Fibroblast of lung (primary cell): ENCODE results near the gene SRPX. TPM values are rescaled to one million over a fixed set of nuclear protein-coding genes. Genes with fewer than 3 reads are reported as not detected.
A peak's percentile ranks its signal among the peaks of the same experiment; 100 is the strongest.

Experiments
- DNase-seq, 2 donors: peaks; one replicate each; pipeline versions ENCODE4 v3.0.0 to v3.0.0-alpha.2; 2010; ENCODE audit warnings: low read depth in 2 of 2
- H2AFZ ChIP-seq: 2 replicates; pipeline ENCODE4 v1.5.1; 2012; ENCODE audit warnings: low read length, control low read depth, inconsistent platforms
- H3K27ac ChIP-seq: 2 replicates; pipeline ENCODE4 v1.5.1; 2011; ENCODE audit warnings: low read length, control low read depth; ENCODE audit not compliant: insufficient read depth
- H3K27me3 ChIP-seq: 2 replicates; pipeline ENCODE4 v1.5.1; 2011; ENCODE audit warnings: mild to moderate bottlenecking, low read length; ENCODE audit not compliant: control insufficient read depth, insufficient read depth
- H3K36me3 ChIP-seq: 2 replicates; pipeline ENCODE4 v1.5.1; 2011; ENCODE audit warnings: low read length; ENCODE audit not compliant: control insufficient read depth, insufficient read depth
- H3K4me1 ChIP-seq: 2 replicates; pipeline ENCODE4 v1.5.1; 2011; ENCODE audit warnings: low read length; ENCODE audit not compliant: control insufficient read depth, insufficient read depth; ENCODE audit errors: extremely low read depth
- H3K4me2 ChIP-seq: 2 replicates; pipeline ENCODE4 v1.5.1; 2011; ENCODE audit warnings: low read length, control low read depth; ENCODE audit not compliant: insufficient read depth; ENCODE audit errors: extremely low read depth
- H3K4me3 ChIP-seq, 4 experiments: fragments of 200-600 bp in 1 of 4; sonication (generic) in 1 of 4; replicated peaks in 1 of 4; 2 replicates each; pipeline ENCODE4 v1.5.1; 2011 to 2016; ENCODE audit warnings: low read length in 4 of 4, low read depth in 3 of 4, mild to moderate bottlenecking in 3 of 4, control low read depth in 2 of 4, inconsistent platforms in 1 of 4, mixed read lengths in 1 of 4; ENCODE audit not compliant: insufficient read depth in 1 of 4; ENCODE audit errors: control extremely low read depth in 1 of 4
- H3K79me2 ChIP-seq: 2 replicates; pipeline ENCODE4 v1.5.1; 2012; ENCODE audit warnings: mild to moderate bottlenecking, low read length, inconsistent platforms; ENCODE audit not compliant: control insufficient read depth, insufficient read depth
- H3K9ac ChIP-seq: 2 replicates; pipeline ENCODE4 v1.5.1; 2011; ENCODE audit warnings: mild to moderate bottlenecking, low read length, control low read depth; ENCODE audit not compliant: insufficient read depth
- H3K9me3 ChIP-seq: 2 replicates; pipeline ENCODE4 v1.5.1; 2012; ENCODE audit warnings: low read depth, low read length; ENCODE audit not compliant: control insufficient read depth, insufficient read depth
- H4K20me1 ChIP-seq: 2 replicates; pipeline ENCODE4 v1.5.1; 2011; ENCODE audit warnings: low read length; ENCODE audit not compliant: control insufficient read depth, insufficient read depth; ENCODE audit errors: extremely low read depth
- CTCF ChIP-seq, 2 donors: IDR thresholded peaks in 1 of 2; conservative IDR thresholded peaks in 1 of 2; 1 replicate in 1 of 2; 2 replicates in 1 of 2; pipeline ENCODE4 v1.5.1; 2011 to 2012; ENCODE audit warnings: low read length in 2 of 2, control low read depth in 1 of 2, inconsistent platforms in 1 of 2, low read depth in 1 of 2, mild to moderate bottlenecking in 1 of 2
- EZH2 ChIP-seq: IDR thresholded peaks from 2 replicates; pipeline ENCODE4 v1.5.1; 2012; ENCODE audit warnings: low read length, control low read depth, mild to moderate bottlenecking; ENCODE audit errors: missing control alignments
- polyA plus RNA-seq, 2 donors: library from polyadenylated mRNA; depleted of rRNA in 1 of 2; stranded (reverse) in 1 of 2; unstranded in 1 of 2; fragments of >200 nt; gene quantifications; 2 replicates each; pipeline ENCODE4 v1.2.1, GENCODE V29; 2011 to 2012; ENCODE audit warnings: missing spikeins in 1 of 2
- total RNA-seq: library from RNA; depleted of rRNA; stranded (reverse); fragments of >200 nt; gene quantifications from 2 replicates; pipeline ENCODE4 v1.2.1, GENCODE V29; 2014

Gene SRPX
- total and polyA plus RNA-seq, 2 donors (not counting 1 experiment from before 2014, with no cell fraction given): 84.9 to 141 TPM

- H3K4me3 ChIP-seq: no peak overlapping the region
- TF ChIP-seq EZH2 (no peak), CTCF (conservative IDR thresholded peaks at IDR 0.05 in 1 of 2, IDR thresholded peaks at IDR 0.05 in 1 of 2; ENCODE audit: low read depth in 1 of 2, low read length in 2 of 2) (no peak)
- no peaks in the 10 kb centered on the region for H3K9me3 ChIP-seq
- no peak overlapping the region for H3K9ac ChIP-seq
- no peaks in the 10 kb centered on the region for H3K4me1 ChIP-seq
- no peaks in the 10 kb centered on the region for H3K36me3 ChIP-seq
- H4K20me1 ChIP-seq: no peaks in the 10 kb centered on the region
- H3K27ac ChIP-seq: no peak overlapping the region
- no peak overlapping the region for H3K4me2 ChIP-seq
- no peak for DNase-seq
- H3K79me2 ChIP-seq: no peaks in the 10 kb centered on the region
- H3K27me3 ChIP-seq: no peaks in the 10 kb centered on the region
- H2AFZ ChIP-seq: no peak overlapping the region
Observed at GRCh38 chrX:38224160-38224559, 3.5 kb upstream of the SRPX start.

GRCh38 chrX:38221391-38221929 lies 789 bp upstream of the SRPX start:
- H3K36me3 ChIP-seq: no peaks in the 10 kb centered on the region
- H3K4me2 ChIP-seq: peak overlapping the region; percentile 39
- no peak overlapping the region for H2AFZ ChIP-seq
- no peaks in the 10 kb centered on the region for H3K27me3 ChIP-seq
- no peaks in the 10 kb centered on the region for H4K20me1 ChIP-seq
- no peaks in the 10 kb centered on the region for H3K4me1 ChIP-seq
- H3K9ac ChIP-seq: no peak overlapping the region
- no peaks in the 10 kb centered on the region for H3K79me2 ChIP-seq
- peak in 1 of 2 donors; percentile 40 for DNase-seq
- H3K9me3 ChIP-seq: no peaks in the 10 kb centered on the region
- TF ChIP-seq EZH2 (no peak), CTCF (conservative IDR thresholded peaks at IDR 0.05 in 1 of 2, IDR thresholded peaks at IDR 0.05 in 1 of 2; ENCODE audit: low read depth in 1 of 2, low read length in 2 of 2) (no peak)
- peak overlapping the region in 2 of 4 experiments; percentile 70 to 89 for H3K4me3 ChIP-seq
- no peak overlapping the region for H3K27ac ChIP-seq

- H3K27me3 ChIP-seq: no peaks in the 10 kb centered on the region
- peak; percentile 56 to 67 for DNase-seq
- H2AFZ ChIP-seq: no peak overlapping the region
- peak overlapping the region; percentile 39 for H3K4me2 ChIP-seq
- no peaks in the 10 kb centered on the region for H3K36me3 ChIP-seq
- TF ChIP-seq CTCF (conservative IDR thresholded peaks at IDR 0.05 in 1 of 2, IDR thresholded peaks at IDR 0.05 in 1 of 2; ENCODE audit: low read depth in 1 of 2, low read length in 2 of 2) (peak; percentile 31 to 35), EZH2 (no peak)
- no peaks in the 10 kb centered on the region for H3K9me3 ChIP-seq
- H3K27ac ChIP-seq: no peak overlapping the region
- no peaks in the 10 kb centered on the region for H3K4me1 ChIP-seq
- no peak overlapping the region for H3K9ac ChIP-seq
- H4K20me1 ChIP-seq: no peaks in the 10 kb centered on the region
- peak overlapping the region; percentile 50 to 89 (median 60) for H3K4me3 ChIP-seq
- no peaks in the 10 kb centered on the region for H3K79me2 ChIP-seq
Observed at GRCh38 chrX:38220024-38220414, 652 bp downstream of the SRPX start.
